ENCODE measurements around the gene MYOG. TPM values are rescaled to one million over a fixed set of nuclear protein-coding genes. Genes with fewer than 3 reads are reported as not detected.

Gene MYOG
- polyA plus RNA-seq, 1 donor from 2014 or later = not detected

GRCh38 chr1:203056012-203056411 is 29.8 kb downstream of the MYOG start:
- Mint-ChIP-seq H3K4me3 (no peak overlapping the region), H3K27ac (no peak overlapping the region), H3K27me3 (peaks cover 31% of the 10 kb centered on the region), H3K4me1 (peaks cover 0 to 3% (median 0%) of the 10 kb centered on the region in 3 donors), H3K9me3 (no peaks in the 10 kb centered on the region), H3K36me3 (no peaks in the 10 kb centered on the region)

DNA sequence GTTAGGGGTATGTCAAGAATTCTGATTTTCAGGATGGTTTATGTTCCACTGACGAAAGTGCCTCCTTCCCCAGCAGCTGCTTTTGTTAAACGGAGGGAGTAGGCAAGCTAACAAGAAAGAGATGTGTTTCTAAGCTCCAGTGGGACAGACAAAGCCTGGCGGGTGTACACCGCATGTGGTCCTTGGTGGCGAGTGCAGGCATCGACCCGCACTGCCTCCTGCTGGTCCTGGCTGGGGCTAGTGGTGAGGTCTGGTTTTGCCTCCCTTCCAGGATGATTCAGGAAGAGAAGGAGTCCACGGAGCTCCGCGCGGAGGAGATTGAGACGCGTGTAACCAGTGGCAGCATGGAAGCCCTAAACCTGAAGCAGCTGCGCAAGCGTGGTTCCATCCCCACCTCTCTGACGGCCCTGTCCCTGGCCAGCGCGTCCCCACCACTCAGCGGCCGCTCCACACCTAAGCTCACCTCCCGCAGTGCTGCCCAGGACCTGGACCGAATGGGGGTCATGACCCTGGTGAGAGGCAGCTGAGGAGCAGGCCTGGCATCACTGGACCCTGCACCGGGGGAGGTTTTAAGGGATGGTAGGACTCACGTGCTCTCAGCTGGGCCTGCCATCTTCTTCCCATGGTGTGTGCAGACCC is 30.5 kb downstream of the MYOG start:
- H3K4me3 Mint-ChIP-seq = no peak overlapping the region
- peaks cover 33% of the 10 kb centered on the region for H3K27me3 Mint-ChIP-seq

DNA sequence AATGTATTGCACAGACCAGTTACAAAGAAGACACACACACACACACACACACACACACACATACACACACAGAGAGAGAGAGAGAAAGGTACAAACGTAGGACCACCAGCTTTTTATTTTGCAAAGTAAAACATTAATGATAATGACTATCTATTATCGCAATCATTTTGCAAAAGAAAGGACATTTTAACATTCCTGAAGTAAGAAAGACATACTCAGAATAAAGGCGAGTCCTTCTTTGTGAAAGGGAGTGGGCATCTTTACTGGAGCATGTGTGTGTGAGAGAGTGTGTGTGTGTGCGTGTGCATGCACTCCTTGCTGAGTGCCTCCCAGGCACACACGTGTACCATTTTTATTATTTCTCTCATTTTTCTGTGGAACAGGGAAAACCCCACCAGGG is 31.2 kb downstream of the MYOG start:
- H3K27me3 Mint-ChIP-seq = peaks cover 31% of the 10 kb centered on the region
- no peaks in the 10 kb centered on the region for H3K36me3 Mint-ChIP-seq
- H3K27ac Mint-ChIP-seq = no peak overlapping the region
- H3K4me3 Mint-ChIP-seq = no peak overlapping the region
- no peaks in the 10 kb centered on the region for H3K9me3 Mint-ChIP-seq
- H3K4me1 Mint-ChIP-seq = peaks cover 0 to 3% (median 0%) of the 10 kb centered on the region in 3 donors

More for the DNA sequence above, 30.5 kb downstream of the MYOG start:
- Mint-ChIP-seq H3K4me1 (peaks cover 0 to 3% (median 0%) of the 10 kb centered on the region in 3 donors), H3K36me3 (no peaks in the 10 kb centered on the region), H3K9me3 (no peaks in the 10 kb centered on the region), H3K27ac (no peak overlapping the region)

- no peaks in the 10 kb centered on the region for H3K9me3 Mint-ChIP-seq
- no peaks in the 10 kb centered on the region for H3K36me3 Mint-ChIP-seq
- H3K4me3 Mint-ChIP-seq = no peak overlapping the region
- peaks cover 0 to 3% (median 0%) of the 10 kb centered on the region in 3 donors for H3K4me1 Mint-ChIP-seq
- no peak overlapping the region for H3K27ac Mint-ChIP-seq
- peaks cover 31% of the 10 kb centered on the region for H3K27me3 Mint-ChIP-seq
Measured at GRCh38 chr1:203054184-203054583, 31.6 kb downstream of the MYOG start.

- H3K4me3 Mint-ChIP-seq = no peak overlapping the region
- H3K9me3 Mint-ChIP-seq = no peaks in the 10 kb centered on the region
- H3K27me3 Mint-ChIP-seq = peaks cover 26% of the 10 kb centered on the region
- H3K36me3 Mint-ChIP-seq = no peaks in the 10 kb centered on the region
- no peak overlapping the region for H3K27ac Mint-ChIP-seq
- peaks cover 0 to 2% (median 0%) of the 10 kb centered on the region in 3 donors for H3K4me1 Mint-ChIP-seq
Measured at GRCh38 chr1:203052601-203053000, 33.2 kb downstream of the MYOG start.

- H3K36me3 Mint-ChIP-seq = no peaks in the 10 kb centered on the region
- no peaks in the 10 kb centered on the region for H3K4me1 Mint-ChIP-seq
- H3K27me3 Mint-ChIP-seq = peaks cover 26% of the 10 kb centered on the region
- no peak overlapping the region for H3K27ac Mint-ChIP-seq
- H3K9me3 Mint-ChIP-seq = no peaks in the 10 kb centered on the region
- H3K4me3 Mint-ChIP-seq = no peak overlapping the region
Measured at GRCh38 chr1:203051841-203052324, 33.9 kb downstream of the MYOG start.

DNA sequence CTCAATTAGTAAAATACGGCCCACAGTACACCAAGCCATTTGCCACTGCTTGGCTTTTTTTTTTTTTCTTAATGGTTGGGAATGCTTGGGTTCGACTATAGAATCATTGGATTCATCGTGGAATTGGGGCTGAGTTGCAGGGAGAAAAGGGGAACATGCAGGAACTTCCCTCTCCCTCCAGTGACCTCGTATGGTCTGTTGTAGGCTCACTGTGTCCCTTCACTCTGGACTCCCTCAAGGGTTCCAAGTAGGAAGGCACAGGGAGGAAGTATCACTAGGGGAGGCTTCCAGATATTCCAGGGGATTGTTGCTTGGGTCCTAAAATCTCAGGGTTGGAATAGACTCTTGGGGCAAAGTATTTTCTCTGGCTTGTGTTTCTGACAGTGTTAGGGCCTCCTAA is 35.0 kb downstream of the MYOG start:
- H3K4me1 Mint-ChIP-seq = no peaks in the 10 kb centered on the region
- peaks cover 22% of the 10 kb centered on the region for H3K27me3 Mint-ChIP-seq
- no peaks in the 10 kb centered on the region for H3K36me3 Mint-ChIP-seq
- no peak overlapping the region for H3K27ac Mint-ChIP-seq
- H3K9me3 Mint-ChIP-seq = no peaks in the 10 kb centered on the region
- H3K4me3 Mint-ChIP-seq = no peak overlapping the region

GRCh38 chr1:203049576-203050180 is 36.1 kb downstream of the MYOG start:
- H3K4me3 Mint-ChIP-seq = no peak overlapping the region
- H3K4me1 Mint-ChIP-seq = no peaks in the 10 kb centered on the region
- H3K27me3 Mint-ChIP-seq = peaks cover 25% of the 10 kb centered on the region
- H3K27ac Mint-ChIP-seq = no peak overlapping the region
- H3K9me3 Mint-ChIP-seq = no peaks in the 10 kb centered on the region
- H3K36me3 Mint-ChIP-seq = no peaks in the 10 kb centered on the region

DNA sequence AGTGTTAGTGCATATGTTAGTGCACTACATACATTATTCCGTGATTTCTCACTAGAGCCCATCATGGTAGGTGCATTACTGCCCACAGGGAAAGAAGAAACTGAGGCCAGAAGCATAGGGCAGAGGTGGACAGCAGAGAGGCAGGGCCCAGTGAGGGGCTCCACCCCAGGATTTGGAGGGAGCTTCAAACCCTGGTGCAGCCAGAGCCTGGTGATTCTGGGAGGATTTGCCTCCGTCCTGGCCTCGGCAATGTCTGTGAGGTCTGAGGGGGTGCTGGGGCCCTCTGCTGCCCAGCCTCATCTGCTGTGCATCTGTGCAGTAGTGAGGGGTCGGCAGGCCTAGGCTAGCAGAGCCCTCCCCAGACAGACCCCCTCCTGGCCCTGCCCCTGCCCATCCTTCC is 36.7 kb downstream of the MYOG start:
- Mint-ChIP-seq H3K36me3 (no peaks in the 10 kb centered on the region), H3K9me3 (no peaks in the 10 kb centered on the region), H3K4me1 (no peaks in the 10 kb centered on the region), H3K4me3 (no peak overlapping the region), H3K27me3 (peaks cover 25% of the 10 kb centered on the region), H3K27ac (no peak overlapping the region)

GRCh38 chr1:203048555-203049051 is 37.2 kb downstream of the MYOG start:
- Mint-ChIP-seq H3K27me3 (peaks cover 25% of the 10 kb centered on the region), H3K9me3 (no peaks in the 10 kb centered on the region), H3K36me3 (no peaks in the 10 kb centered on the region), H3K27ac (no peak overlapping the region), H3K4me3 (no peak overlapping the region), H3K4me1 (no peaks in the 10 kb centered on the region)

- H3K4me1 Mint-ChIP-seq = no peaks in the 10 kb centered on the region
Measured at GRCh38 chr1:203048086-203048485, 37.7 kb downstream of the MYOG start.

DNA sequence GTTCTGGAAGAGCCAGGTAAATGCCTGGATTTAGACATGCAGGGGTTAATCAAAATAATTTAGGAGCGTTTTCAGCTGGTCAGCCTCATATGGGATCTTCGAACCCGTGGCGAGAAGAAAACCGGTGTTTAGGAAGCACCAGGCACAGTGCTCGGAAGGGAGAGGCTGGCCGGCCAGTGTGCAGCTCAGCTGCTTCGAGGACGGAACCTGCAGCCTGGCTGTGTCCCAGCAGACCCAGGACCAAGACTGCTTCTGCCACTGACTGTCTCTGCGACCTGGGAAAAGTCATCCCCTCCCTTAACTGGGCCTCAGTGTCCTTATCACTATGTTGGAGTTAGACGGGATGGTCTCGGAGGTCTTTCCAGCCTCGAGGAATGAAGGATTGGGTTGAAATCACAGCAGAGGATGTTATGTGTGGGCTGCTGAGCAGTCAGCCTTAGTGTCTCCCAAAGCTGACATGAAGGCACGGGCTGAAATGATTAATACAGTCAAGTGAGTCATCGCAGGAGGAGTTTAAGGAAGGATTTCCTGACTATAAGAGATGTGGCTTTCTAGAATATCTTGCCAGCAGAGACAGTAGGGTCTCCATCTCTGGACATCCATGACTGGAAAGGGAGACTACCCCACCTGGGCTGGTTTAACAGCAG is 38.7 kb downstream of the MYOG start:
- peaks cover 22% of the 10 kb centered on the region for H3K27me3 Mint-ChIP-seq
- no peaks in the 10 kb centered on the region for H3K36me3 Mint-ChIP-seq
- H3K27ac Mint-ChIP-seq = no peak overlapping the region
- H3K4me1 Mint-ChIP-seq = no peaks in the 10 kb centered on the region
- H3K4me3 Mint-ChIP-seq = no peak overlapping the region
- H3K9me3 Mint-ChIP-seq = no peaks in the 10 kb centered on the region

More at GRCh38 chr1:203048086-203048485, 37.7 kb downstream of the MYOG start:
- Mint-ChIP-seq H3K27ac (no peak overlapping the region), H3K36me3 (no peaks in the 10 kb centered on the region), H3K9me3 (no peaks in the 10 kb centered on the region), H3K27me3 (peaks cover 25% of the 10 kb centered on the region), H3K4me3 (no peak overlapping the region)

DNA sequence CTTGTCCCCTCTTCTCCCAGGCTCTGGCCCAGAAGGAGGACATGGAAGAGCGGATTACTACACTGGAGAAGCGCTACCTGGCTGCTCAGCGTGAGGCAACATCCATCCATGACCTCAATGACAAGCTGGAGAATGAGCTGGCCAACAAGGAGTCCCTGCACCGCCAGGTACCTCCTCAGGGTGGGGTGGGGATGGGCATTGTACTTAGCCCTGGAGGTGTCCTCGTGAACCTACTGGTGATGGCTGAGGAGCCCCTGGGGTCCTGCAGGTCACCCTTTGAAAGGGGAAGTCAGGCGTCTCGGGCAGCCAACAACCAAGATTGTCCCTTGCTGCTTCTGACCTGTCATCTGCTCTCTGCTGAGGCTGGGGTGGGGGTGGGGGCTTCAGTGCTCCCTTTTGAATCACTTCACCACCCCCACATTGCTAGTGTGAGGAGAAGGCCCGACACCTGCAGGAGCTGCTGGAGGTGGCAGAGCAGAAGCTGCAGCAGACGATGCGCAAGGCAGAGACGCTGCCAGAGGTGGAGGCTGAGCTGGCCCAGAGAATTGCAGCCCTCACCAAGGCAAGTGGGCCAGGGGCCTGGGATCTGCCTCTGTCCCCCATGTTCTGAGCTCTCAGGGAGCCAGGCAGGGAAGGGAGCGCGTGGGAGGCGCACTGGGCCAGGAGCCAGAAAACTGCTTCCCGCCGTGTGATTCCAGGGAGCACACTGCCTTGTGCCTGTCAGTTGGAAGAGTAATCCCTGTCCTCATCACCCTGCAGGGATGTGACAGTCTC is 39.8 kb downstream of the MYOG start:
- H3K9me3 Mint-ChIP-seq = no peaks in the 10 kb centered on the region
- H3K4me3 Mint-ChIP-seq = no peak overlapping the region
- no peaks in the 10 kb centered on the region for H3K4me1 Mint-ChIP-seq
- H3K36me3 Mint-ChIP-seq = no peaks in the 10 kb centered on the region
- no peak overlapping the region for H3K27ac Mint-ChIP-seq
- peaks cover 15% of the 10 kb centered on the region for H3K27me3 Mint-ChIP-seq

DNA sequence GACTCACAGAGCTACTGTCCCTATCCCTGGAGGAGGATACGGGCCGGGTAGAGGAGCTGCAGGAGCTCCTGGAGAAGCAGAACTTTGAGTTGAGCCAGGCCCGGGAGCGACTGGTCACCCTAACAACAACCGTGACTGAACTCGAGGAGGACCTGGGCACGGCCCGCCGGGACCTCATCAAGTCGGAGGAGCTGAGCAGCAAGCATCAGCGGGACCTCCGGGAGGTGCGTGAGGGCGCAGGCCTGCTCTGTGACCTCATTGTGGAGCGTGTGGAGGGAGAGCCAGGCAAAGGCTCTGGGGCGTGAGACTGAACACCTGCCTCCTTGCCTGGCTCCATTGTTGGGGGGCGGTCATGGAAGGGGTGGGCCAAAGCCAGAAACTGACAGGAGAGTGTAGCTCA is 40.5 kb downstream of the MYOG start:
- Mint-ChIP-seq H3K9me3 (no peaks in the 10 kb centered on the region), H3K36me3 (no peaks in the 10 kb centered on the region), H3K4me3 (no peak overlapping the region), H3K27me3 (peaks cover 11% of the 10 kb centered on the region), H3K27ac (no peak overlapping the region), H3K4me1 (peaks cover 0 to 2% (median 0%) of the 10 kb centered on the region in 3 donors)

Measured in IgD-negative memory B cell (primary cell).